ENCODE data around the gene BTD. TPM values are rescaled to one million over a fixed set of nuclear protein-coding genes. Genes with fewer than 3 reads are reported as not detected.

Gene BTD
- total RNA-seq, 2 donors from 2014 or later = 18.0 to 29.3 TPM

GRCh38 chr3:15576475-15576874 is 25.1 kb upstream of the BTD start:
- no peak overlapping the region for H3K27ac ChIP-seq
- H3K9me3 ChIP-seq = no peaks in the 10 kb centered on the region
- no peak for DNase-seq
- H3K27me3 ChIP-seq = no peaks in the 10 kb centered on the region
- no peaks in the 10 kb centered on the region for H3K4me1 ChIP-seq
- H3K4me3 ChIP-seq = no peak overlapping the region
- intact Hi-C loops (cut with DNase I) = no loop called here
- no peak for TF ChIP-seq CTCF (IDR thresholded peaks at IDR 0.05)
- H3K36me3 ChIP-seq = no peaks in the 10 kb centered on the region
- H3K9ac ChIP-seq (ENCODE audit: low read depth in 2 of 2, low read length in 2 of 2) = no peak overlapping the region

GRCh38 chr3:15578289-15578867 is 23.2 kb upstream of the BTD start:
- no peak overlapping the region for H3K9ac ChIP-seq (ENCODE audit: low read depth in 2 of 2, low read length in 2 of 2)
- no peaks in the 10 kb centered on the region for H3K27me3 ChIP-seq
- intact Hi-C loops (cut with DNase I) = no loop called here
- DNase-seq = no peak
- H3K4me1 ChIP-seq = no peaks in the 10 kb centered on the region
- H3K9me3 ChIP-seq = no peaks in the 10 kb centered on the region
- no peak for TF ChIP-seq CTCF (IDR thresholded peaks at IDR 0.05)
- no peak overlapping the region for H3K4me3 ChIP-seq
- H3K36me3 ChIP-seq = no peaks in the 10 kb centered on the region
- H3K27ac ChIP-seq = no peak overlapping the region

- Histone ChIP-seq H3K27ac (no peak overlapping the region), H3K9me3 (no peaks in the 10 kb centered on the region), H3K27me3 (no peaks in the 10 kb centered on the region), H3K36me3 (no peaks in the 10 kb centered on the region), H3K4me3 (no peak overlapping the region), H3K9ac (ENCODE audit: low read depth in 2 of 2, low read length in 2 of 2) (no peak overlapping the region), H3K4me1 (no peaks in the 10 kb centered on the region)
- TF ChIP-seq CTCF (IDR thresholded peaks at IDR 0.05) = no peak
- intact Hi-C loops (cut with DNase I) = no loop called here
- DNase-seq = no peak
Observed at GRCh38 chr3:15579051-15579450, 22.5 kb upstream of the BTD start.

- Histone ChIP-seq H3K27me3 (no peaks in the 10 kb centered on the region), H3K9me3 (no peaks in the 10 kb centered on the region), H3K27ac (no peak overlapping the region), H3K4me1 (no peaks in the 10 kb centered on the region), H3K9ac (ENCODE audit: low read depth in 2 of 2, low read length in 2 of 2) (no peak overlapping the region), H3K36me3 (peaks cover 5% of the 10 kb centered on the region), H3K4me3 (no peak overlapping the region)
- no peak for DNase-seq
- TF ChIP-seq CTCF (IDR thresholded peaks at IDR 0.05) = no peak
- intact Hi-C loops (cut with DNase I) = no loop called here
Observed at GRCh38 chr3:15581471-15582394, 19.8 kb upstream of the BTD start.

- H3K36me3 ChIP-seq = peaks cover 5% of the 10 kb centered on the region
- DNase-seq = no peak
Observed at GRCh38 chr3:15585111-15585845, 16.3 kb upstream of the BTD start.

More at GRCh38 chr3:15585111-15585845, 16.3 kb upstream of the BTD start:
- Histone ChIP-seq H3K9ac (ENCODE audit: low read depth in 2 of 2, low read length in 2 of 2) (no peak overlapping the region), H3K4me1 (no peaks in the 10 kb centered on the region), H3K4me3 (no peak overlapping the region), H3K27me3 (no peaks in the 10 kb centered on the region), H3K9me3 (no peaks in the 10 kb centered on the region), H3K27ac (no peak overlapping the region)
- no peak for TF ChIP-seq CTCF (IDR thresholded peaks at IDR 0.05)
- intact Hi-C loops (cut with DNase I) = no loop called here

Data from colonic mucosa (tissue), 4 donors.